HL-60 (cell line): ENCODE data around the gene DDX5.

Experiments
- POLR2AphosphoS5 ChIP-seq: IDR thresholded peaks from 2 replicates; pipeline ENCODE4 v1.6.1; 2012; ENCODE audit warnings: low read depth
- TF ChIP-seq, protein P1 (sequence below): IDR thresholded peaks from one replicate; pipeline ENCODE4 v1.5.1; 2011; ENCODE audit warnings: low read length, control low read depth, inconsistent platforms; ENCODE audit not compliant: insufficient read depth

DNA sequence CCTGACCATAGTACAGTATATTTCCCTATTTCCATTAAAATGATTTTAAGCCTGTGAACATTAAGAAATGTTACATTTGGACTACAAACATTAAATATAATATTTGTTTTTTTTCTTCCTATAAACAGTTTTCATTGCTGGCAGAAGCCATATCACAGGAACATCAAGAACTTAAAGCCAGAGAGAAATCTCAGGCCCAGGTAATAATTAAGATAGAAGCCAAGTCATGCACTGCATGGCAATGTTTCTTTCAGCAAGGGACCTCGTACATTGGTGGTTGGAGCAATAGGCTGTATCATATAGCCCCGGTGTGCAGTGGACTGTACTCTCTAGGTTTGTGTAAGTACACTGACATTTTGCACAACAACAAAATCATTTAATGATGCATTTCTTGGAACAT lies 30.8 kb upstream of the DDX5 start:
- no peak for TF ChIP-seq POLR2AphosphoS5
- TF ChIP-seq, protein P1, sequence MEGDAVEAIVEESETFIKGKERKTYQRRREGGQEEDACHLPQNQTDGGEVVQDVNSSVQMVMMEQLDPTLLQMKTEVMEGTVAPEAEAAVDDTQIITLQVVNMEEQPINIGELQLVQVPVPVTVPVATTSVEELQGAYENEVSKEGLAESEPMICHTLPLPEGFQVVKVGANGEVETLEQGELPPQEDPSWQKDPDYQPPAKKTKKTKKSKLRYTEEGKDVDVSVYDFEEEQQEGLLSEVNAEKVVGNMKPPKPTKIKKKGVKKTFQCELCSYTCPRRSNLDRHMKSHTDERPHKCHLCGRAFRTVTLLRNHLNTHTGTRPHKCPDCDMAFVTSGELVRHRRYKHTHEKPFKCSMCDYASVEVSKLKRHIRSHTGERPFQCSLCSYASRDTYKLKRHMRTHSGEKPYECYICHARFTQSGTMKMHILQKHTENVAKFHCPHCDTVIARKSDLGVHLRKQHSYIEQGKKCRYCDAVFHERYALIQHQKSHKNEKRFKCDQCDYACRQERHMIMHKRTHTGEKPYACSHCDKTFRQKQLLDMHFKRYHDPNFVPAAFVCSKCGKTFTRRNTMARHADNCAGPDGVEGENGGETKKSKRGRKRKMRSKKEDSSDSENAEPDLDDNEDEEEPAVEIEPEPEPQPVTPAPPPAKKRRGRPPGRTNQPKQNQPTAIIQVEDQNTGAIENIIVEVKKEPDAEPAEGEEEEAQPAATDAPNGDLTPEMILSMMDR: no peak
